ENCODE results near the gene NT5M.

NT5M gene

GRCh38 chr17:17376362-17376761 lies 73.2 kb downstream of the NT5M start:
- DNase-seq (ENCODE audit: low read depth): no peak
- H3K4me3 ChIP-seq (ENCODE audit: low read depth, low read length): no peak overlapping the region
- TF ChIP-seq CTCF (IDR thresholded peaks at IDR 0.05; ENCODE audit: insufficient read depth, low read depth, low read length, missing control alignments): no peak

GRCh38 chr17:17377071-17377967 lies 74.1 kb downstream of the NT5M start:
- no peak for TF ChIP-seq CTCF (IDR thresholded peaks at IDR 0.05; ENCODE audit: insufficient read depth, low read depth, low read length, missing control alignments)
- no peak for DNase-seq (ENCODE audit: low read depth)
- no peak overlapping the region for H3K4me3 ChIP-seq (ENCODE audit: low read depth, low read length)

- H3K4me3 ChIP-seq (ENCODE audit: low read depth, low read length): no peak overlapping the region
- TF ChIP-seq CTCF (IDR thresholded peaks at IDR 0.05; ENCODE audit: insufficient read depth, low read depth, low read length, missing control alignments): no peak
- no peak for DNase-seq (ENCODE audit: low read depth)
Observed at GRCh38 chr17:17379197-17379991, 76.2 kb downstream of the NT5M start.

- no peak for TF ChIP-seq CTCF (IDR thresholded peaks at IDR 0.05; ENCODE audit: insufficient read depth, low read depth, low read length, missing control alignments)
- no peak overlapping the region for H3K4me3 ChIP-seq (ENCODE audit: low read depth, low read length)
- no peak for DNase-seq (ENCODE audit: low read depth)
Observed at GRCh38 chr17:17380145-17380925, 77.2 kb downstream of the NT5M start.

GRCh38 chr17:17381446-17382064 lies 78.4 kb downstream of the NT5M start:
- DNase-seq (ENCODE audit: low read depth): no peak
- no peak overlapping the region for H3K4me3 ChIP-seq (ENCODE audit: low read depth, low read length)
- TF ChIP-seq CTCF (IDR thresholded peaks at IDR 0.05; ENCODE audit: insufficient read depth, low read depth, low read length, missing control alignments): no peak

GRCh38 chr17:17382065-17382459 lies 78.9 kb downstream of the NT5M start:
- DNase-seq (ENCODE audit: low read depth): no peak
- TF ChIP-seq CTCF (IDR thresholded peaks at IDR 0.05; ENCODE audit: insufficient read depth, low read depth, low read length, missing control alignments): no peak
- no peak overlapping the region for H3K4me3 ChIP-seq (ENCODE audit: low read depth, low read length)
